ENCODE measurements around the gene BFSP2.

DNA sequence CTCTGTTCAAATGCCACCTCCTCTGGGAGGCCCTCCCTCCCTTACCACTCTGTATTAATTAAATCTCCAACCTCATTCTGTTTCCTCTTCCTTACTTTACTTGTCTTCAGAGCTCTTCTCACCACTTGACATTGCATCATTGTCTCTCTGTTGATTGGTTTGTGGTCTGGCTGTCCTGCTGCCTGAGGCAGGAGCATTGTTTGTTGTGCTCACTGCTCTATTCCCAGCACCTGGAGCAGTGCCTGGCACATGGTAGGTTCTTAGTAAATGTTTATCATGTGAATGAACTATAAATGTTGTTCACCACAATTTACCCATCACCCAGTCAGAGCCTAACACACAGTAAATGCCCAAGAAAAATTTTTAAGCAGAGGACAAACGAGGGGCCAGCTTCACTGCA lies 6.7 kb upstream of the BFSP2 start:
- no peak for TF ChIP-seq POLR2A (IDR thresholded peaks at IDR 0.05)
- TF ChIP-seq, protein P1, sequence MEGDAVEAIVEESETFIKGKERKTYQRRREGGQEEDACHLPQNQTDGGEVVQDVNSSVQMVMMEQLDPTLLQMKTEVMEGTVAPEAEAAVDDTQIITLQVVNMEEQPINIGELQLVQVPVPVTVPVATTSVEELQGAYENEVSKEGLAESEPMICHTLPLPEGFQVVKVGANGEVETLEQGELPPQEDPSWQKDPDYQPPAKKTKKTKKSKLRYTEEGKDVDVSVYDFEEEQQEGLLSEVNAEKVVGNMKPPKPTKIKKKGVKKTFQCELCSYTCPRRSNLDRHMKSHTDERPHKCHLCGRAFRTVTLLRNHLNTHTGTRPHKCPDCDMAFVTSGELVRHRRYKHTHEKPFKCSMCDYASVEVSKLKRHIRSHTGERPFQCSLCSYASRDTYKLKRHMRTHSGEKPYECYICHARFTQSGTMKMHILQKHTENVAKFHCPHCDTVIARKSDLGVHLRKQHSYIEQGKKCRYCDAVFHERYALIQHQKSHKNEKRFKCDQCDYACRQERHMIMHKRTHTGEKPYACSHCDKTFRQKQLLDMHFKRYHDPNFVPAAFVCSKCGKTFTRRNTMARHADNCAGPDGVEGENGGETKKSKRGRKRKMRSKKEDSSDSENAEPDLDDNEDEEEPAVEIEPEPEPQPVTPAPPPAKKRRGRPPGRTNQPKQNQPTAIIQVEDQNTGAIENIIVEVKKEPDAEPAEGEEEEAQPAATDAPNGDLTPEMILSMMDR (IDR thresholded peaks at IDR 0.05), result no peak
